NCI-H524 (cell line): Measurements from ENCODE around the gene MSI2.
"Not testable (repeated sequence)": the region's sequence is repeated elsewhere in the genome, so short reads cannot be mapped to it uniquely, and the experiment has no call there.

Experiments used
- DNase-seq, 2 experiments: peaks; one replicate each; lab custom pipeline; 2025; lab: John Stamatoyannopoulos, UW

Gene MSI2

DNA sequence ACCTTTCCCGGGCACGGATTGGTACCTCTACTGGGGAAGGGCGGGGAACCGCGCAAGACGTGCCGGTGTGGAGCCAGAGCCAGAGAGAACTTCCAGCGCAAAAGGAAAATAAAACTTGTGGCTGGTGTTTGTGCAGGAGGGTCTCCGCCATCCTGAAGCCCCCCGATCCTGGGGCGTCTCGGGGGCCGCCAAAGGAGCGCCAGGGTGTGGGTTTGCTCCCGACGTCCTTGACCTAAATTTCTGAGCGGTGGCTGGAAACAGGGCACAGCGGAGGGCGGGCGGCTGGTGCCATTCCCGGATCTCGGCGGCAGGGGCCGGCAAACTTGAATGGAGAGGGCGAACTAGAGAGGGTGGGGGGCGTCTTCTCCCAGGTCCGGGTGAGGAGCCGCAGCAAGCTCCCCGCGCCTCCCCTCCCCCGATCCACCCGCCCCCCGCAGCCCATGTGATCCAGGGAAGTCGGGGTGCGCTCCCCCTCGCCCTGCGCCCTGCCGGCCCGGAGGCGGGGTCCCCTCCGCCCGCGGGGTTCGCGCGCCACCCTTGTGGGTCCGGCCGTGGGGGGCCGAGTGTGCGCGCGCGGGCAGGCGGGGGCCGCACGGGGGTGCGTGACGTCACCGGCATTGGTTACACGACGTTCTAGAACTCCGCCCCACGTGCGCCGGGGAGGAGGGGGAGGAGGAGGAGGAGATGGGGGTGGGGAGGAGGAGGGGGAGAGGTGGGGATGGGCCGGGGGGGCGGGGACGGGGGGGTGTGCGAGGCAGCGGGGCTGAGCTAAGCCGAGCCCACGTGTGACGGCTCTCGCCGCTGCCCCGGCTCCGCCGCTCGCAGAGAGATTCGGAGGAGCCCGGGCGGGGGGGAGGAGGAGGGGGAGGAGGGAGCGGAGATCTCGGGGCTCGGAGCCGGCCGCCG, at the start of gene MSI2:
MSI2 (plus strand) TSS at position 748 of the 906 bp plus-strand sequence. CDS start 220 bp downstream, outside the sequence.
- DNase-seq = peak; percentile 67 to 85

DNA sequence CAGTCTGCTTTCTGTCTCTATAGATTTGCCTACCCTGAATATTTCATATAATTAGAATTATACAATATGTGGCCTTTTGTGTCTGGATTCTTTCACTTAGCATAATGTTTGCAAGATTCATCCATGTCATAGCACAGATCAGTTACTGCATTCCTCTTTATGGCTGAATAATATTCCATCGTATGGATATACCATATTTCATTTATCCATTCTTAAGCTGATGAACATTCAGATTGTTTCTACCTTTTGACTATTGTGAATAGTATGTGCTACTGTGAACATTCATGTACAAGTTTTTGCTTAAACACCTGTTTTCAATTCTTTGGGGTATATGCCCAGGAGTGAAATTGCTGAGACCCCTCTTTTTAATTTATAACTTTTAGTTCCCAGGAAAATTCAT, 49.4 kb upstream of the MSI2 start:
- no peak for DNase-seq

GRCh38 chr17:57207396-57207795, 48.9 kb upstream of the MSI2 start:
- DNase-seq = peak; percentile 55 to 93

- no peak for DNase-seq
Measured at GRCh38 chr17:57210224-57210553, 46.1 kb upstream of the MSI2 start.

DNA sequence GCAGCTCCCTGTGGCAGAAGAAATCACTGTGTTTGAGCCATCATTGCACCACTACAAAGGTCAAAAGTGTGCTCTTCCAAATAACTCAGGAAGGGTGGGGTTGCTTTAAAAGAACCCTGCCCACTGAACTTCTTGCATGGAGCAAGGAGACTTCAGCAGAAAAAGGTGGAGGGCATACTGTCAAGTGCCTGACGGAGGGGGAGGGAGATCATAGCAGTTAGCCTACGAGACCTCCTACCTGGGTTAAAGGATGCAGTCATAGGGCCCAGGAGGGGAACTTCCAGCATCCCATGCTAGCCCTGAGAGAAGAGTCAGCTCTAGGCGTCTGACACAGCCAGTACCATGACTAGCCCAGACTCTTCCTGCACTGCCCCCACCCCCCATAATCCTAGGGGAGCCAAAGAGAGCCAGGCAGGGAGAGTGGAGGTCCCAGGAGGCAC, 45.3 kb upstream of the MSI2 start:
- DNase-seq = no peak

DNA sequence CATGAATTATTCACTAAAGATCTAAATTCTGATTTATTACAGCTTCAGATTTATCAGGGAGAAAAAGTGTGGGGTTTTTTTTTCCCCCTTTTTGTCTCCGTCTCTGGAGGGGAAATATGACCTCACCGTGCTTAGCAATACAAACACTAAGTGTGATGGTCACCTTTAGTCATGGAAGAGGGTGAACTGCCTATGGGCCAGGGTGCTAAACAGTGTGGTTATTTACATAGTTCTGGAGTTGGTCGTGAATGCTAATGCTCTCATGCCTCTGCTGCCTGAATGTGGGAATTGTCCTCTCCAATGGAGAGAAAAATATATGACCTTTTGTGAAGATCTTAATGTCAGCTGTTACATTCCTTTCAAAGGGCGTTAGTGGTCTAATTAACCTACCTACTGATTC, 44.8 kb upstream of the MSI2 start:
- no peak for DNase-seq

- no peak for DNase-seq
Measured at GRCh38 chr17:57213180-57213825, 43.0 kb upstream of the MSI2 start.

DNA sequence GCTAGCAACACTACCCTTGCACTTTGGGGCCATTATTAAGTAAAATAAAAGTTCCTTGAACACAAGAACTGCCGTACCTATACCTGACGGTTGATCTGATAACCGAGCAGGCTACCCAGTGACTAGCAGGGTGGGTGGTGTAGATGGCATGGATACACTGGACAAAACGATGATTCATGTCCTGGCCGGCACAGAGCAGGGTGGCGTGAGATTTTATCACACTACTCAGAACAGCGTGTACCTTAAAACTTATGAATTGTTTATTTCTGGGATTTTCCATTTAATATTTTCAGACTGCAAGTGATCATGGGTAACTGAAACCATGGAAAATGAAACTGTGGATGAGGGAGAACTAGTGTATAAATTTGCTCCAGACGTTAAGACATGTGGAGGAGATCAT, 41.0 kb upstream of the MSI2 start:
- no peak for DNase-seq

- no peak for DNase-seq
Measured at GRCh38 chr17:57221366-57222350, 34.7 kb upstream of the MSI2 start.

DNA sequence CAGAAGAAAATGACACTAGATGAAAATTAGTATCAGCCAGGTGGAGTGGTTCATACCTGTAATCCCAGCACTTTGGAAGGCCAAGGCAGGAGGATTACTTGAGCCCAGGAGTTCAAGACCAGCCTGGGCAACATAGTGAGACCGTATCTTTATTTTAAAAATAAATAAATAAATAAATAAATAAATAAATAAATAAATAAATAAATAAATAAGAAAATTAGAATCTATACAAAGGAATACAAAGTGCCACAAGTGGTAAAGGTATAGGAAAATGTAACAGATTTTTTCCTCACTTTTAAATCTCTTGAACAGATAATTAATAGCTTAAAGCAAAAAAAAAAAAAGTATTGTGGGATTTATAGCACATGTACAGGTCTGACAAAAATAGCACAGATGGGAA, 33.9 kb upstream of the MSI2 start:
- DNase-seq = not testable (repeated sequence)

- no peak for DNase-seq
Measured at GRCh38 chr17:57225127-57225526, 31.2 kb upstream of the MSI2 start.

- no peak for DNase-seq
Measured at GRCh38 chr17:57226793-57227192, 29.5 kb upstream of the MSI2 start.

GRCh38 chr17:57228911-57229310, 27.4 kb upstream of the MSI2 start:
- DNase-seq = no peak

DNA sequence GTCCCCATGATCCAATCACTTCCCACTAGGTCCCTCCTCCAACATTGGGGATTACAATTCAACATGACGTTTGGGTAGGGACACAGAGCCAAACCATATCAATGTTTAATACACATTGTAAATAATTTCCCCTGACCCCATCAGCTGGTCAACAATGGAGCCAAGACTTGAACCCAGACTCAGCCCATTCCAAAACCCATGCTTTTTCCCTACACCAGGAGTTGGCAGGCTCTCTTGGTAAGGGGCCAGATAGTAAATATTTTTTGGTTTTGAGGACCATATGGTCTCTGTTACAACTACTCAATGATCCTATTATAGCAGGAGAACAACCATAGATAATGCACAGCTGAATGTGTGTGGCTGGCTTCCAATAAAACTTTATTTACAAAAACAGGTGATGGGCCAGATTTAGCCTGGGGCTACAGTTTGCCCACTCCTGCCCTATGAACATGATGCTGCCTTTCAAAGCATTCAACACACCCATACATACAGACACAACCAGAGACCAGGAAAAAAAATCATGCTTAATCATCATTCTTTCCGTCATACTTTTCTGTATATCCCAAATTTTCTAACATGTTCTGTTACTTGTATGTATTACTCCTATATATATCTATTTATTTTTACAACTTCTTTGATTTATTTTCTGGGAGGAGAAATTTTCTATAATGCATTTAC, 22.1 kb upstream of the MSI2 start:
- no peak for DNase-seq

DNA sequence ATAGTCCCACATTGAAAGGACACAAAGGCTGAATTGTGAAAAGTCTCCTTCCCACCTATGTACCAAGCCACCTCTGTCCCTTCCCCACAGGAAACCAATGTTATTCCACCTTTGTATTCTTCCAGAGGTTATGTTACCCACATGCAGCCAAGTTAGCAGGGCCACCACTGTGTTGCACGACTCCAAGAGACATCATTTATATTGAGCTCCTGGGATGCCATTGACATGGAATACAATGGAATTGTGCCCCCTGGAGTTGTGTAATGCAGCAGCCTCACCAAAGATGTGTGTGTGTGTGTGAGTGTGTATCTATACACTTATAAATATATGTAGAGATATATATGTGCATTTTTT, 21.6 kb upstream of the MSI2 start:
- no peak for DNase-seq

GRCh38 chr17:57235124-57235523, 21.2 kb upstream of the MSI2 start:
- DNase-seq = no peak

- no peak for DNase-seq
Measured at GRCh38 chr17:57236686-57237299, 19.5 kb upstream of the MSI2 start.

DNA sequence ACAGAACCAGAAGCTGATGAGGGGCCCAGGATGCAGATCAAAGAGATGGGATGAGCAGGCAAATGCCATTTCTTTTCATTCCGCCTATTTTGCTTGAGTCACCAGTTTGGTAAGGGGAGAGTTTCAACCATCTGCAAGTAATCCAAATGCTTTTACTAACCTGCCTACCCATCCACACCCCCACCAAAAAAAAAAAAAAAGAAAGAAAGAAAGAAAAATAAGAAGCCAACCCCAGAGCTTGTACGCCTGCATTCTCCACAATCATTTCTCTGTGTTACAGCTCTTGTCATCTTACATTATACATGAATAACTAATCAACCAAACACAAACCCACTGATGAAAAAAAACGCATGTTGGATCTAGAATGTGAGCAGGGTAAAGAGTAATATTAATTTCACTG, 15.7 kb upstream of the MSI2 start:
- no peak for DNase-seq

GRCh38 chr17:57242148-57242547, 14.2 kb upstream of the MSI2 start:
- DNase-seq = peak in 1 of 2 experiments; percentile 56

- peak; percentile 51 to 79 for DNase-seq
Measured at GRCh38 chr17:57243171-57243622, 13.1 kb upstream of the MSI2 start.

GRCh38 chr17:57245786-57246185, 10.5 kb upstream of the MSI2 start:
- DNase-seq = no peak
